HuH-7.5 (cell line): Measurements from ENCODE around the gene KDM5A.
"Not testable (repeated sequence)": the region's sequence is repeated elsewhere in the genome, so short reads cannot be mapped to it uniquely, and the experiment has no call there.

Experiments used
- DNase-seq: peaks from one replicate; pipeline ENCODE4 v3.0.0; 2011; ENCODE audit warnings: low spot score

Gene KDM5A

DNA sequence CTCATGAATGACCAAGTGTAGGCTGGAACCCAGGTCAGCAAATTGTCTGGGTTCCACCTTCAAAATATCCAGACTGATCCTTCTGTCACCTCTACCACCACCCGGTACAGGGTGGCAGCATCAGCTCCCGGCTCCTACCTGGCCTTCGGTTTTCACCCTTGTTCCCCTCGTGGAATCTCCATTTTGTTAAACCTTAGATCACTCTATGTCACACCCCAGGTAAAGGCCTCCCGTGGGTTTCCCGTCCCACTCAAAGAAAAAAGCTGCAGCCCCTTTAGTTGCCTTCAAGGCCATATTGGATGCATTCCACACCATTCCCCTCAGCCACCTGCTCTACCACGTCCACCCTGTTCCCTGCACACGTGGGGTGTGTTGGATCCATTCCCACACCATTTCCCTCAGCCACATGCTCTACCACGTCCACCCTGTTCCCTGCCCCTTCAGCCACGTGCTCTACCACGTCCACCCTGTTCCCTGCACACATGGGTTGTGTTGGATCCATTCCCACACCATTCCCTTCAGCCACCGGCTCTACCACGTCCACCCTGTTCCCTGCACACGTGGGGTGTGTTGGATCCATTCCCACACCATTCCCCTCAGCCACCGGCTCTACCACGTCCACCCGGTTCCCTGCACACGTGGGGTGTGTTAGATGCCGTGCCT is 150.3 kb downstream of the KDM5A start:
- no peak for DNase-seq

DNA sequence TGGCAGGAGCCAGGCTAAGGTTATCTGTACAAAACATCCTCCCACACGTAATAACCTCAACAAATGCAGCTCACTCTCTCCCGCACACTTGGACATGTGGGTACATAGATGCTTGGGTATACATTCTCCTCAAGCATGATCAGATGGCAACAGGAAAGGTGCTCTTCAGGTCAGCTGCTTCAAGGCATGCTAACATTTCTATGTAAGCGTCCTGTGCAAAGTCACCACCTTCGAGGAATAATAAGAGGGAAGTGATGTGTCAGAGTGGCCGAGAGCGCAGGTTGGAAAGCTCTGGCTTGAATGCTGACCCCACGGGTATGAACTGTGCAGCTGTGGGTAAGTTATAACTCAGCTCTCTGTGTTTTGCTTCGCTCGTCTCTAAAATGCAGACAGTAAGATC is 151.0 kb downstream of the KDM5A start:
- no peak for DNase-seq

DNA sequence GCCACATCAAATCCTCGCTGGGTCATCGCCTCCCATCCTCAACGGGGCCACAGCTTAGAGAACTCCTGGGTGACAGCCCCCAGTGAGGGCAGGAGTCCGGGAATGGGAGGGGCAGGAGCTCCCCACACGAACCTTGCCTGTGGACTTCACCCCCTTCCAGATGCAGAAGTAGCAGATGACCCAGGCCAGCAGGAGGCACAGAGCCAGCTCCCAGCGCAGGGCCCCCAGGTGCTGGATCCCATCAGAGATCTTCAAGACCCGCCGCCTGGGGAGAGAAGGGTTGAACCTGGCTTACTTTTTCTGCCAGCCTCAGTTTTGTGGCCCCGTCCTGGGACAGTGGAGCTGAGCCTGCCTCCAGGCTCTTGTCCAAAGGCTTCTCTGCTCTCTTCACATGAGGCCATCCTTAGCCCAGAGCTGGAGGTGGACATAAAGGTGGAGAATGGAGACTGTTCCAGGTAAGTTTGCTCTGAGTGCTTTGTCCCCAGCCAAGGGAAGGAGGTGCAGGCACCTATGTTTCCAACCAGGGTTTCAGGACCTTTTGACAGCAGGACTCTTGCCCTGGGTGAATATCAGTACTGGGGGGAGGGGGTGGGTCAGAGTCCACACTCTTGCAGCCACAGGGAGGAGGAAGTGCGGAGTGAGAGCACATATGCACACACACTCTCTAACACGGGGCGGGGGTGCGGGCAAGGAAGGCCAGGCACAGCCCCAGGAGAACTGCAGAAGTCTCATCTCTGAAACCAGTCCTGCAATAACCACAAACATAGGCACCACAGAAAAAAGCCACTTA is 151.9 kb downstream of the KDM5A start:
- DNase-seq = peak; percentile 71

DNA sequence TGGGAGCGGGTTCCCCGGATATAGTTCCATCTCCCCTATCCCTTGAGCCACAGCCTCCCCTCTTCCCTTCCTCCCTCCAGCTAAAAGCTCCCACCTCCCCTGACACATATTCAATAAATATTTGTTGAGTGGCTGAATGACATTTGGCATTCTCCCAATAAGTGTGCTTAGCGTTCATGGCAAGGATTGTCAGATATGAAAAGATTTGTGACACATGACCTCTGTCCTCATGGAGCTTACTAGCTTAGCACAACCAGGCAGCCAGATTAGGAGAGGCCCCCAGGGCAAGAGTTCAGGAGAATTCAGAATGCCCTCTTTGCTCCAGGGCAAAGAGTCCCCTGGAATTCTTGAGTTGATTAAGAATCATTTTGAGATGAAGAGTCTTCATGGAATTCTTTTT is 152.7 kb downstream of the KDM5A start:
- no peak for DNase-seq

DNA sequence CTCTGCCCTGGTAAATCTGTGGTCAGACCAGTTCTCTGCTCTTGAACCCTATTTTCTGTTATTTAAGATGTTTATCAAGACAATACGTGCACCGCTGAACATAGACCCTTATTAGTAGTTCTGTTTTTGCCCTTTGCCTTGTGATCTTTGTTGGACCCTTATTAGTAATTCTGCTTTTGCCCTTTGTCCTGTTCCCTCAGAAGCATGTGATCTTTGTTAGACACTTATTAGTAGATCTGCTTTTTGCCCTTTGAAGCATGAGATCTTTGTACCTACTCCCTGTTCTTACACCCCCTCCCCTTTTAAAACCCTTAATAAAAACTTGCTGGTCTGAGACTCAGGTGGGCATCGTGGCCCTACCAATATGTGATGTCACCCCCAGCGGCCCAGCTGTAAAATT is 153.2 kb downstream of the KDM5A start:
- not testable (repeated sequence) for DNase-seq

DNA sequence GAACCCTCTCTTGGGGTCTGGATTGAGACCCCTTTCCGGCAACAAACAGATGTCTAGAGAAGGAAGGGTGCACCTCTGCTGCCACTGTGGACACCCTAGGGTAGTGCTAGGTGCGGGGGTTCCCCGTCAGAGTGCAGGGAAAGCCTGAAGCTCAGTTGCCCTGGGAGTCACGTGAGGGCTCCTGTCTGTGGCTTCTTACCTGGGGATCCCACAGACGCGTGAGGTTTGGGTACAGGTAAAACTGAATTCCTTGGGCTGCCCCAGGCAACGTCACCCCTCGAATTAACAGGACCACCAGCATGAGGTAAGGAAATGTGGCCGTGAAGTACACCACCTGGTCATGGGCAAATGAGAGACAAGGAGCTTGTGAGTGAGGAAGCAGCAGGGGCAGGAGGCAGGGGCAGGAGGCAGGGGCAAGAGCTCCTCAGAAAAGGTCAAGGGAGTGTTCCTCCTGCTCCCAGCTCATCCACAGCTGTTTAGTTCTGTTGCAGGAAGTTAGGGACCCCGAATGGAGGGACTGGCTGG is 154.2 kb downstream of the KDM5A start:
- DNase-seq = no peak

DNA sequence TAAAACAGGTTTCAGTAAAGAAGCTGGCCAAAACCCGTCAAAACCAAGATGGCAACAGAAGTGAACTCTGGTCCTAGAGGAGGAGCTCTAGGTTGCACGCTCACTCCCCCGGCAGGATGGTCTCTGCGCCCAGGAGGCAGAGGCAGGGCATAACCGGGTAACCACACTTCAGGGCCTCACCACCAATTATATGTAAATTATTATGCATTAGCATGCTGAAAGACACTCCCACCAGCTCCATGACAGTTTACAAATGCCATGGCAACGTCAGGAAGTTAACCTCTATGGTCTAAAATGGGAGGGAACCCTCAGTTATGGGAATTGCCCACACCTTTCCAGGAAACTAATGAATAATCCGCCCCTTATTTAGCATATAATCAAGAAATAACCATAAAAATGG is 155.1 kb downstream of the KDM5A start:
- DNase-seq = no peak

DNA sequence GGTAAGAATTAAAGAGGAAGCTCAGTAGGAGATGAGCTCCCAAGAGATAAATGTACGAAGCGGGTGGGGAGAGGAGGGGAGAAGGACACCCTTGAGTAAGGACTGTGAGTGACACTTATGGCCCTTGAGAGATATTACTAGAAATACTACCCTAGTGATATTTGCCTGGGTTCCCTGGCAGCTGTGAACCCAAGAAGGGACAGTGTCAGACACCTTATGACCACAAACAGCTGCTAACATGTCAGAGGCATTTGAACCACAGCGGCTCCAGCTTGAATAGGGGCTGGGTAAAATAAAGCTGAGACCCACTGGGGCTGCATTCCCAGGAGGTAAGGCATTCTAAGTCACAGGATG is 155.5 kb downstream of the KDM5A start:
- DNase-seq = no peak

DNA sequence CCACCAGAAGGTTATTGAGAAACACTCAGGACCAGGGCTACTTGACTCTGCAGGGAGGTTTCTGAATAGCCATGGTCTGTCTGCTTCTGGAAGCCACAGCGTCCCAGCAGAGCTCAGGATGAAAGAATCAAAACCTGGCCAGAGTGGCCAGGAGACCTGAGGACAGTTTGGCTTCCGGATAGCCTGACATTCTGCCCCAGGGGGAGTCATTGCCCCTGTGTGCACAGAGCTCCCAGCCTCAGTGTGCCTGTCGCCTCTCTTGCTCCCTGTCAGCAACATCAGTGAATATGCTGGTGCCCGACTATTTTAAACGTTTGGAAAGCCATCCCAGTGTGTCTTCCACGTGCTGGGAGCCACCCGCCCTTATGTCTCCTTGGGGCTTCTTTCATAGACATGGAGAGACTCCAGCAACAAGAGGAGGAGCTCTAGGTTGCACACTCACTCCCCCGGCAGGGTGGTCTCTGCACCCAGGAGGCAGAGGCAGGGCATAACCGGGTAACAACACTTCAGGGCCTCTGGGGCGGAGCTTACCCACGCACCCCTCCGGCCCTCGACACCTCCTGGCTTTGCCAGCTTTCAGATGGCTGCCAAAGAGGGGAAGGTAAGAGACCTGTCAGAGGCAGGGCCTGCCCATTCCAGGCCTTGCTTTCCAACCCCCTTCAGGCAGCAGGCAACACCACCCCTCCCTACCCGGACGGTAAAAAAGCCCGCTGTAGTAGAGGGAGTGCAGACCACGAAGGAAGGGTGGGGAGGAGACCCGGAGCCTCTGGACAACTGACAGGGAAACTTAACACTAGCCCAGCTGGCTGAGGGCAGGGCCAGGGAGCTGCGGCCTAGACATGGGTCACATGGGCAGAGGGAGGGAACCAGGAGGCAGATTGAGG is 156.1 kb downstream of the KDM5A start:
- no peak for DNase-seq

DNA sequence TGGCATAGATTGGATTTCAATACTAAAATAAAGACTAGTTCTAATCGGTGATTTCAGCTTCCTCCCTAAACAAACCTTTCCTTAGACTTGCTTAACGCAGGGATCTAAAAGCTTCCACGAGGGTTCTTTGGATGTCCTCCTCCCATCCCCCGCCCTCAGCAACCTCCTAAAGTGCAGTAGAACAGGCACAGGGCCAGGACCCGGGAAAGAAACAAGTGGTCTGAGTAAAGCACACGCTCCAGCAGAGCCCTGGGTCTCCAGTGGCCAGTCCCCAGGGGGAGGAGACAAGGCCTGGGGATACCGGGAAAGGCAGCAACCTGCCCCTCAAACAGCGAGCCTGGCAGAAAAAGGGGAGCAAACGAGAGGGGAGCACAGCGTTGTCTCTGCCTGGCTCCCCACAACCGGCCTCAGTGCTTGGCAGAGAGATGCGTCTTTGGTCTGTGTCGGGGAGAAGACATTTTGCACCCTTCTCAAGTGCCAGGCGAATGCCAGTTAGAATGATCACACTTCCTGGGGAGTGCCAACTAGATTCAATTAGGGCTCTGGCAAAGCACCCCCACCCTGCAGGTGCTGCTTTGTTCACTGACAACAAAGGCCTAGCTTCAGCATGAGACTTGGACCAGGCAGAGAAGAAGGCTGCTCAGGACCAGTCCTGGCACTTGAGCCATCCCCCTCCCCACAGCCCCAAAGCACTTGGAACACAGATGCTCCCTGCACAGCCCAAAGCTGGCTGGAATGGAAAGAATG is 158.0 kb downstream of the KDM5A start:
- no peak for DNase-seq
